ENCODE measurements around the gene G3BP1. TPM values are rescaled to one million over a fixed set of nuclear protein-coding genes. Genes with fewer than 3 reads are reported as not detected.

The G3BP1 gene
- total RNA-seq, 1 experiment from 2014 or later, result 157 TPM

DNA sequence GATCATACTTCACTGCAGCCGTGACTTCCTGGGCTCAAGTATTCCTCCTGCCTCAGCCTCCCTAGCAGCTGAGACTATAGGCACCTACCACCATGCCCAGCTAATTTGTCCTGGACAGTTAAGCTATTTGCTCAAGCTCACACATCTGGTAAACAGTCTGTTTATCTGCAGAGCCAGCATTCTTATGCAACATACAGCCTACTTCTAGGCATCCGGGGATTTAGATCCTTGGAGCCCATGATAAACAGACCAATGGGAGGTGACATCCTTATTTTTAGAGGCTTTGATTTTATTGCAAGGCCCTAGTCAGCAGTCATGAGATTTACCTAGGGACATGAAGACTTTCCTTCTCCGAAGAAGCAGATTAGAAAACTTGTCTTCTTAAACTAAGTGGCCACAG is 34.3 kb upstream of the G3BP1 start:
- TF ChIP-seq EZH2 (IDR thresholded peaks at IDR 0.05; ENCODE audit: low read length, unreplicated experiment), result no peak
- TF ChIP-seq CTCF (conservative IDR thresholded peaks at IDR 0.05; ENCODE audit: low read depth, low read length), result no peak
- no peak for TF ChIP-seq EZH2phosphoT487 (IDR thresholded peaks at IDR 0.05; ENCODE audit: borderline replicate concordance, low read length)

GRCh38 chr5:151738125-151738848 is 33.5 kb upstream of the G3BP1 start:
- H3K27ac ChIP-seq (ENCODE audit: low read length), result no peak overlapping the region
- intact Hi-C loops (cut with micrococcal nuclease), result no loop called here
- no TSS peak for BruUV-seq (replicated peaks)
- no peak overlapping the region for H3K9ac ChIP-seq (ENCODE audit: low read length)
- H3K79me2 ChIP-seq (ENCODE audit: low read length), result no peaks in the 10 kb centered on the region
- POLR2A ChIA-PET (ENCODE audit: unreplicated experiment), result no interaction called here
- TF ChIP-seq EZH2 (IDR thresholded peaks at IDR 0.05; ENCODE audit: low read length, unreplicated experiment), result no peak
- TF ChIP-seq EZH2phosphoT487 (IDR thresholded peaks at IDR 0.05; ENCODE audit: borderline replicate concordance, low read length), result no peak
- no peak for TF ChIP-seq CTCF (conservative IDR thresholded peaks at IDR 0.05; ENCODE audit: low read depth, low read length)
- no peak overlapping the region for H2AFZ ChIP-seq (ENCODE audit: low read length)
- H3F3A ChIP-seq (ENCODE audit: low read length, unreplicated experiment), result no peaks in the 10 kb centered on the region
- no peak overlapping the region for H3K4me3 ChIP-seq (ENCODE audit: low read length)
- peaks cover 38% of the 10 kb centered on the region for H3K4me1 ChIP-seq (ENCODE audit: insufficient read depth, low read length)
- CTCF ChIA-PET, result no interaction called here
- H3K9me3 ChIP-seq (ENCODE audit: low read length), result no peaks in the 10 kb centered on the region
- H4K20me1 ChIP-seq (ENCODE audit: low read length), result no peaks in the 10 kb centered on the region
- ATAC-seq (no peak), DNase-seq (no peak)
- no peak overlapping the region for H3K4me2 ChIP-seq (ENCODE audit: low read length)
- H3K27me3 ChIP-seq (ENCODE audit: low read length), result no peaks in the 10 kb centered on the region
- H3K36me3 ChIP-seq (ENCODE audit: low read depth, low read length), result peaks cover 3% of the 10 kb centered on the region
- H3K9me2 ChIP-seq (replicated peaks; ENCODE audit: low read length), result no peaks in the 10 kb centered on the region

More for the DNA sequence above, 34.3 kb upstream of the G3BP1 start:
- Histone ChIP-seq H3K4me3 (ENCODE audit: low read length) (no peak overlapping the region), H3K9ac (ENCODE audit: low read length) (no peak overlapping the region), H4K20me1 (ENCODE audit: low read length) (no peaks in the 10 kb centered on the region), H3K27ac (ENCODE audit: low read length) (no peak overlapping the region), H3K9me3 (ENCODE audit: low read length) (no peaks in the 10 kb centered on the region), H2AFZ (ENCODE audit: low read length) (no peak overlapping the region), H3K79me2 (ENCODE audit: low read length) (no peaks in the 10 kb centered on the region), H3K9me2 (replicated peaks; ENCODE audit: low read length) (no peaks in the 10 kb centered on the region), H3K4me1 (ENCODE audit: insufficient read depth, low read length) (peaks cover 31% of the 10 kb centered on the region), H3K27me3 (ENCODE audit: low read length) (no peaks in the 10 kb centered on the region), H3F3A (ENCODE audit: low read length, unreplicated experiment) (no peaks in the 10 kb centered on the region), H3K36me3 (ENCODE audit: low read depth, low read length) (peaks cover under 1% of the 10 kb centered on the region; the same call in 1 of the 2 replicates), H3K4me2 (ENCODE audit: low read length) (no peak overlapping the region)
- DNase-seq (no peak), ATAC-seq (no peak)
- ChIA-PET CTCF (interaction anchor here (0.6 kb wide), 1 partner anchor 290 kb away, joined by 4 read pairs; no protein-coding TSS in a partner anchor), POLR2A (ENCODE audit: unreplicated experiment) (no interaction called here)
- intact Hi-C loops (cut with micrococcal nuclease), result no loop called here
- BruUV-seq (replicated peaks), result no TSS peak

DNA sequence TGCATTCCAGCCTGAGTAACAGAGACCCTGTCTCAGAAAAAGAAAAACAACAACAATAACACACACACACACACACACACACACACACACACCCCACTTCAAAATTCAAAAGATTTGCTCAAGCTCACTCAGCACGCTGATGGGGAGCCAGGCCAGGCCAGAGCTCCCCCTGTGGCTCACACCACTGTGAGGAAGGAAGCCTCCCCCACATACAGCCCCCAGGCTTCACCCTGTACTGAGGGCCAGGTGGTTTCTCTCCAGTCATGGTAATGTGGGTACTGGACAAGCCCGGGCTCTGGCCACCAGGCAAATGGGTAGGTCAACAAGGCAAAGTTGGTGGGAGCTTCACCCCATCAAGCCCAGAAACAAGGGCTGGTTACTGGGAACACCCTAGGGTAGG is 32.4 kb upstream of the G3BP1 start:
- Histone ChIP-seq H3K4me3 (ENCODE audit: low read length) (no peak overlapping the region), H2AFZ (ENCODE audit: low read length) (no peak overlapping the region), H3K4me1 (ENCODE audit: insufficient read depth, low read length) (peaks cover 49% of the 10 kb centered on the region), H3K4me2 (ENCODE audit: low read length) (no peak overlapping the region), H3F3A (ENCODE audit: low read length, unreplicated experiment) (no peaks in the 10 kb centered on the region), H3K27me3 (ENCODE audit: low read length) (no peaks in the 10 kb centered on the region), H3K9ac (ENCODE audit: low read length) (no peak overlapping the region), H3K9me2 (replicated peaks; ENCODE audit: low read length) (no peaks in the 10 kb centered on the region), H4K20me1 (ENCODE audit: low read length) (no peaks in the 10 kb centered on the region), H3K36me3 (ENCODE audit: low read depth, low read length) (peaks cover 13% of the 10 kb centered on the region), H3K79me2 (ENCODE audit: low read length) (peaks cover 9% of the 10 kb centered on the region; the same call in 1 of the 2 replicates), H3K9me3 (ENCODE audit: low read length) (no peaks in the 10 kb centered on the region), H3K27ac (ENCODE audit: low read length) (no peak overlapping the region)
- ATAC-seq (no peak), DNase-seq (no peak)
- ChIA-PET CTCF (interaction anchor here (2.5 kb wide), 1 partner anchor 80 kb away, joined by 28 read pairs; no protein-coding TSS in a partner anchor), POLR2A (ENCODE audit: unreplicated experiment) (no interaction called here)
- BruUV-seq (replicated peaks), result no TSS peak
- TF ChIP-seq EZH2phosphoT487 (IDR thresholded peaks at IDR 0.05; ENCODE audit: borderline replicate concordance, low read length) (no peak), CTCF (conservative IDR thresholded peaks at IDR 0.05; ENCODE audit: low read depth, low read length) (no peak), EZH2 (IDR thresholded peaks at IDR 0.05; ENCODE audit: low read length, unreplicated experiment) (no peak)
- intact Hi-C loops (cut with micrococcal nuclease), result no loop called here

Data from PC-3 (cell line).